NOMO-1 (cell line): ENCODE measurements around the gene TOR1B.
A peak's percentile ranks its signal among the peaks of the same experiment; 100 is the strongest.
"Not testable (repeated sequence)": the region's sequence is repeated elsewhere in the genome, so short reads cannot be mapped to it uniquely, and the experiment has no call there.

Experiments
- DNase-seq, 2 experiments: peaks; one replicate each; lab custom pipeline; 2025; ENCODE audit not compliant: unreplicated experiment in 2 of 2; lab: John Stamatoyannopoulos, UW

Gene TOR1B

GRCh38 chr9:129776096-129776495 is 26.9 kb upstream of the TOR1B start:
- not testable (repeated sequence) for DNase-seq

- no peak for DNase-seq
Observed at GRCh38 chr9:129776566-129776937, 26.4 kb upstream of the TOR1B start.

- peak; percentile 97 to 99 for DNase-seq
Observed at GRCh38 chr9:129776938-129777768, 25.8 kb upstream of the TOR1B start.

GRCh38 chr9:129777769-129778130 is 25.2 kb upstream of the TOR1B start:
- DNase-seq: no peak

GRCh38 chr9:129778469-129778868 is 24.5 kb upstream of the TOR1B start:
- DNase-seq: no peak

GRCh38 chr9:129779560-129780190 is 23.3 kb upstream of the TOR1B start:
- no peak for DNase-seq

GRCh38 chr9:129781131-129781530 is 21.9 kb upstream of the TOR1B start:
- no peak for DNase-seq

GRCh38 chr9:129781981-129782380 is 21.0 kb upstream of the TOR1B start:
- DNase-seq: no peak

- peak; percentile 59 to 73 for DNase-seq
Observed at GRCh38 chr9:129783516-129784361, 19.2 kb upstream of the TOR1B start.

GRCh38 chr9:129784970-129785369 is 18.0 kb upstream of the TOR1B start:
- DNase-seq: not testable (repeated sequence)

- no peak for DNase-seq
Observed at GRCh38 chr9:129785866-129786265, 17.1 kb upstream of the TOR1B start.

- DNase-seq: no peak
Observed at GRCh38 chr9:129786481-129786880, 16.5 kb upstream of the TOR1B start.

- DNase-seq: no peak
Observed at GRCh38 chr9:129794549-129794948, 8.4 kb upstream of the TOR1B start.

GRCh38 chr9:129796029-129796428 is 7.0 kb upstream of the TOR1B start:
- not testable (repeated sequence) for DNase-seq

GRCh38 chr9:129798973-129799372 is 4.0 kb upstream of the TOR1B start:
- DNase-seq: no peak

- DNase-seq: no peak
Observed at GRCh38 chr9:129801504-129801903, 1.5 kb upstream of the TOR1B start.

GRCh38 chr9:129803676-129804060 is 684 bp downstream of the TOR1B start:
- DNase-seq: no peak

GRCh38 chr9:129806061-129806460 is 3.1 kb downstream of the TOR1B start:
- peak in 1 of 2 experiments; percentile 60 for DNase-seq

GRCh38 chr9:129809346-129809745 is 6.4 kb downstream of the TOR1B start:
- DNase-seq: no peak

GRCh38 chr9:129810116-129810515 is 7.1 kb downstream of the TOR1B start:
- no peak for DNase-seq

- no peak for DNase-seq
Observed at GRCh38 chr9:129810788-129811187, 7.8 kb downstream of the TOR1B start.
